HG02884 (cell line): ENCODE results near the gene PRRG4.
"Not testable (repeated sequence)": the region's sequence is repeated elsewhere in the genome, so short reads cannot be mapped to it uniquely, and the experiment has no call there.

Source experiments
- ATAC-seq: cut with Tn5 transposase; IDR thresholded peaks from one replicate; pipeline ENCODE4 v1.9.1; 2021; ENCODE audit warnings: mild to moderate bottlenecking, moderate library complexity; ENCODE audit not compliant: unreplicated experiment

PRRG4 gene

GRCh38 chr11:32829680-32830412 lies at the start of gene PRRG4:
Gene PRRG4, plus strand, starts transcription at chr11:32829927. Its CDS starts 603 bp downstream, at chr11:32830530.
- peak; percentile 76 for ATAC-seq

GRCh38 chr11:32780839-32781238 lies 48.9 kb upstream of the PRRG4 start:
- not testable (repeated sequence) for ATAC-seq

GRCh38 chr11:32781721-32782120 lies 48.0 kb upstream of the PRRG4 start:
- ATAC-seq: no peak

GRCh38 chr11:32785262-32785661 lies 44.5 kb upstream of the PRRG4 start:
- ATAC-seq: no peak

GRCh38 chr11:32786811-32787210 lies 42.9 kb upstream of the PRRG4 start:
- no peak for ATAC-seq

GRCh38 chr11:32790916-32791315 lies 38.8 kb upstream of the PRRG4 start:
- ATAC-seq: no peak

GRCh38 chr11:32792111-32792947 lies 37.4 kb upstream of the PRRG4 start:
- ATAC-seq: peak; percentile 20

- ATAC-seq: peak; percentile 59
Observed at GRCh38 chr11:32792948-32793475, 36.7 kb upstream of the PRRG4 start.

GRCh38 chr11:32794439-32794838 lies 35.3 kb upstream of the PRRG4 start, which contains the start of gene CCDC73:
Gene CCDC73, minus strand, starts transcription at chr11:32794662. Its CDS starts 34,419 bp downstream, at chr11:32760243.
- ATAC-seq: no peak

- no peak for ATAC-seq
Observed at GRCh38 chr11:32796425-32796824, 33.3 kb upstream of the PRRG4 start.

- ATAC-seq: peak; percentile 94
Observed at GRCh38 chr11:32809313-32809712, 20.4 kb upstream of the PRRG4 start.

- no peak for ATAC-seq
Observed at GRCh38 chr11:32817181-32817851, 12.4 kb upstream of the PRRG4 start.

- ATAC-seq: no peak
Observed at GRCh38 chr11:32817852-32818183, 11.9 kb upstream of the PRRG4 start.

GRCh38 chr11:32819187-32819586 lies 10.5 kb upstream of the PRRG4 start:
- no peak for ATAC-seq

- ATAC-seq: no peak
Observed at GRCh38 chr11:32820497-32820896, 9.2 kb upstream of the PRRG4 start.

- ATAC-seq: no peak
Observed at GRCh38 chr11:32821517-32821916, 8.2 kb upstream of the PRRG4 start.

GRCh38 chr11:32821917-32822560 lies 7.7 kb upstream of the PRRG4 start:
- no peak for ATAC-seq

- not testable (repeated sequence) for ATAC-seq
Observed at GRCh38 chr11:32823617-32824016, 6.1 kb upstream of the PRRG4 start.

- no peak for ATAC-seq
Observed at GRCh38 chr11:32826113-32826512, 3.6 kb upstream of the PRRG4 start.

GRCh38 chr11:32827276-32827675 lies 2.5 kb upstream of the PRRG4 start:
- ATAC-seq: no peak
